ENCODE measurements around the gene PLCB2.

PLCB2 gene

GRCh38 chr15:40287968-40288367, 19.8 kb downstream of the PLCB2 start:
- TF ChIP-seq TAF1 (IDR thresholded peaks at IDR 0.05; ENCODE audit: low read depth) (no peak), RAD21 (IDR thresholded peaks at IDR 0.05; ENCODE audit: low read depth) (no peak), CREB1 (IDR thresholded peaks at IDR 0.05; ENCODE audit: low read depth) (no peak), YY1 (IDR thresholded peaks at IDR 0.05; ENCODE audit: low read depth) (no peak), CEBPB (IDR thresholded peaks at IDR 0.05) (no peak), USF1 (IDR thresholded peaks at IDR 0.05) (no peak), ZBTB7A (IDR thresholded peaks at IDR 0.05; ENCODE audit: low read depth) (no peak), EGR1 (IDR thresholded peaks at IDR 0.05) (no peak), TEAD4 (IDR thresholded peaks at IDR 0.05) (no peak)
- TF ChIP-seq, protein P1, sequence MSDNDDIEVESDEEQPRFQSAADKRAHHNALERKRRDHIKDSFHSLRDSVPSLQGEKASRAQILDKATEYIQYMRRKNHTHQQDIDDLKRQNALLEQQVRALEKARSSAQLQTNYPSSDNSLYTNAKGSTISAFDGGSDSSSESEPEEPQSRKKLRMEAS (IDR thresholded peaks at IDR 0.05): no peak

DNA sequence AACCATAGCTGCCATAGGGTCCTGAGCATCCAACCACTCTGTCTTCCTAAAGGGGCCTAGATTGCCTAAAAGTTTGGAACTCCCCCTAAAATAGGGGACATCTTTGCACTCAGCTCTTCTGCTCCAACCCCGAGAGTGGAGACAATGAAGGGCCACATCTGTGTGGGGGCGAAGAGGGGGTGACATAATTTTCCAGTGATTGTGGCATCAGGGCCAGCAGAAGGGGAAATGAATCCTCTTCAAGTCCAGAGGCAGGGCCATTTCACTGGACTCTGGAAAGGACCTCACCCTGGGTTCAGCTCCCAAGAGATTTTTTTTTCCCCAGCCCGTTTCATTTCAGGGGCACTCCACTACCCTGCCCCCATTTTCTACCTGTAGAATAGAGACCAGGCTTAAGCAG, 20.2 kb downstream of the PLCB2 start:
- TF ChIP-seq TCF12 (IDR thresholded peaks at IDR 0.05; ENCODE audit: low read depth) (no peak), ZBTB7A (IDR thresholded peaks at IDR 0.05; ENCODE audit: low read depth) (no peak), YY1 (IDR thresholded peaks at IDR 0.05; ENCODE audit: low read depth) (no peak), EGR1 (IDR thresholded peaks at IDR 0.05) (no peak), CREB1 (IDR thresholded peaks at IDR 0.05; ENCODE audit: low read depth) (no peak), NFIC (IDR thresholded peaks at IDR 0.05) (no peak), TAF1 (IDR thresholded peaks at IDR 0.05; ENCODE audit: low read depth) (no peak), CEBPB (IDR thresholded peaks at IDR 0.05) (no peak), USF1 (IDR thresholded peaks at IDR 0.05) (no peak), EP300 (IDR thresholded peaks at IDR 0.05; ENCODE audit: borderline replicate concordance) (no peak), RAD21 (IDR thresholded peaks at IDR 0.05; ENCODE audit: low read depth) (no peak), FOXM1 (IDR thresholded peaks at IDR 0.05; ENCODE audit: borderline replicate concordance, low read depth) (no peak), TEAD4 (IDR thresholded peaks at IDR 0.05) (no peak)
- TF ChIP-seq, protein P1 (IDR thresholded peaks at IDR 0.05): no peak
- TF ChIP-seq, protein P2, sequence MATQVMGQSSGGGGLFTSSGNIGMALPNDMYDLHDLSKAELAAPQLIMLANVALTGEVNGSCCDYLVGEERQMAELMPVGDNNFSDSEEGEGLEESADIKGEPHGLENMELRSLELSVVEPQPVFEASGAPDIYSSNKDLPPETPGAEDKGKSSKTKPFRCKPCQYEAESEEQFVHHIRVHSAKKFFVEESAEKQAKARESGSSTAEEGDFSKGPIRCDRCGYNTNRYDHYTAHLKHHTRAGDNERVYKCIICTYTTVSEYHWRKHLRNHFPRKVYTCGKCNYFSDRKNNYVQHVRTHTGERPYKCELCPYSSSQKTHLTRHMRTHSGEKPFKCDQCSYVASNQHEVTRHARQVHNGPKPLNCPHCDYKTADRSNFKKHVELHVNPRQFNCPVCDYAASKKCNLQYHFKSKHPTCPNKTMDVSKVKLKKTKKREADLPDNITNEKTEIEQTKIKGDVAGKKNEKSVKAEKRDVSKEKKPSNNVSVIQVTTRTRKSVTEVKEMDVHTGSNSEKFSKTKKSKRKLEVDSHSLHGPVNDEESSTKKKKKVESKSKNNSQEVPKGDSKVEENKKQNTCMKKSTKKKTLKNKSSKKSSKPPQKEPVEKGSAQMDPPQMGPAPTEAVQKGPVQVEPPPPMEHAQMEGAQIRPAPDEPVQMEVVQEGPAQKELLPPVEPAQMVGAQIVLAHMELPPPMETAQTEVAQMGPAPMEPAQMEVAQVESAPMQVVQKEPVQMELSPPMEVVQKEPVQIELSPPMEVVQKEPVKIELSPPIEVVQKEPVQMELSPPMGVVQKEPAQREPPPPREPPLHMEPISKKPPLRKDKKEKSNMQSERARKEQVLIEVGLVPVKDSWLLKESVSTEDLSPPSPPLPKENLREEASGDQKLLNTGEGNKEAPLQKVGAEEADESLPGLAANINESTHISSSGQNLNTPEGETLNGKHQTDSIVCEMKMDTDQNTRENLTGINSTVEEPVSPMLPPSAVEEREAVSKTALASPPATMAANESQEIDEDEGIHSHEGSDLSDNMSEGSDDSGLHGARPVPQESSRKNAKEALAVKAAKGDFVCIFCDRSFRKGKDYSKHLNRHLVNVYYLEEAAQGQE (IDR thresholded peaks at IDR 0.05; ENCODE audit: low read depth): no peak

DNA sequence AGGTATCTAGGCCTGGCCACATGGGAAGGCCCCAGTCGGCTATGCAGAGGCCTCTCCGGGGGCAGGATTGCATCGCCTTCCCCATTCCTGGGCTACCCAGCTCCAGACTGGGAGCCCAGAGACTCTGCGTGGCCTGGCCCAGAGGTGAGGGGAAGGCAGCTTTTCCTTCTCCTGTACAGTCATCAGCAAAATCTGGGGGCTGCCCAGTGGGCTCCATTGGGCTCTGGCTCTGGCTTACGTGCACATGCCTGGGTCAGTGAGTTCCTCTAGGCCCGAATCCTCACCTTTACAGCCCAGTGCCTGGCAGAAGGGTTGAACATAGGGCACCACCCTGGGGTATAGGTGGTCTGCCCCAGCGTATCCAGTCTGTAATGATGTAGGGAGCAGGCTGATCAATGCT, 20.9 kb downstream of the PLCB2 start:
- TF ChIP-seq NFIC (IDR thresholded peaks at IDR 0.05): no peak
- TF ChIP-seq, protein P1 (IDR thresholded peaks at IDR 0.05): no peak

DNA sequence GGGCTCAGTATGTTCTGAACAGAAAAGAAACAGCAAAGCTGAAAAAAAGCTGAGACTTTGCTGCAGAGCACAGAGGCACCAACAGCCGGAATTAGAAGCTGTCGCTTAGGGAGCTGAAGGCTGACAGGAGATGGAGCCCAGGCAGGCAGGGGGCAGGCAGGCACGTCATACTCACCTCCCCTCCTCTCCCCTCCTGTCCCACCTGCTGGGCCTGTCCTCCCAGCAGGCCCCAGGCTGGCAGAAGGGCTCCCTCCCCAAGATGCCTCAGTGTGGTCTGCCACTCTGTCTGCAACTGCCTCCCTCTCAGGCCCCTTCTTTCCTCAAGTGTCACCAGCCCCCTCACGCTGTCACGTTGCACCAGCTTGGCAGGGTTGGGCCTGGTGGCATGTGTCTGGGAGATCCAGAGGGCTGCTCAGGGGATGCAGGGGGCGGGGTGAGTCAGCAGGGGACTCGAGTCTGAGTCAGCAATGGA, 21.6 kb downstream of the PLCB2 start:
- TF ChIP-seq, protein P2 (IDR thresholded peaks at IDR 0.05; ENCODE audit: low read depth): no peak
- TF ChIP-seq YY1 (IDR thresholded peaks at IDR 0.05; ENCODE audit: low read depth): no peak
- TF ChIP-seq EGR1 (IDR thresholded peaks at IDR 0.05): no peak
- no peak for TF ChIP-seq TAF1 (IDR thresholded peaks at IDR 0.05; ENCODE audit: low read depth)
- TF ChIP-seq NFIC (IDR thresholded peaks at IDR 0.05): no peak
- TF ChIP-seq TEAD4 (IDR thresholded peaks at IDR 0.05): no peak
- TF ChIP-seq FOXM1 (IDR thresholded peaks at IDR 0.05; ENCODE audit: borderline replicate concordance, low read depth): no peak
- TF ChIP-seq EP300 (IDR thresholded peaks at IDR 0.05; ENCODE audit: borderline replicate concordance): no peak
- TF ChIP-seq, protein P1 (IDR thresholded peaks at IDR 0.05): no peak
- TF ChIP-seq TCF12 (IDR thresholded peaks at IDR 0.05; ENCODE audit: low read depth): no peak
- TF ChIP-seq RAD21 (IDR thresholded peaks at IDR 0.05; ENCODE audit: low read depth): no peak
- no peak for TF ChIP-seq CREB1 (IDR thresholded peaks at IDR 0.05; ENCODE audit: low read depth)
- TF ChIP-seq CEBPB (IDR thresholded peaks at IDR 0.05): no peak

GRCh38 chr15:40285554-40286011, 22.2 kb downstream of the PLCB2 start:
- no peak for TF ChIP-seq RAD21 (IDR thresholded peaks at IDR 0.05; ENCODE audit: low read depth)
- no peak for TF ChIP-seq EGR1 (IDR thresholded peaks at IDR 0.05)
- no peak for TF ChIP-seq NFIC (IDR thresholded peaks at IDR 0.05)
- TF ChIP-seq USF1 (IDR thresholded peaks at IDR 0.05): no peak
- TF ChIP-seq YY1 (IDR thresholded peaks at IDR 0.05; ENCODE audit: low read depth): no peak
- TF ChIP-seq, protein P1 (IDR thresholded peaks at IDR 0.05): no peak
- no peak for TF ChIP-seq TAF1 (IDR thresholded peaks at IDR 0.05; ENCODE audit: low read depth)
- TF ChIP-seq FOXM1 (IDR thresholded peaks at IDR 0.05; ENCODE audit: borderline replicate concordance, low read depth): no peak
- TF ChIP-seq TEAD4 (IDR thresholded peaks at IDR 0.05): no peak
- no peak for TF ChIP-seq CEBPB (IDR thresholded peaks at IDR 0.05)
- TF ChIP-seq EP300 (IDR thresholded peaks at IDR 0.05; ENCODE audit: borderline replicate concordance): no peak
- TF ChIP-seq ZBTB7A (IDR thresholded peaks at IDR 0.05; ENCODE audit: low read depth): no peak
- TF ChIP-seq CREB1 (IDR thresholded peaks at IDR 0.05; ENCODE audit: low read depth): no peak
- TF ChIP-seq TCF12 (IDR thresholded peaks at IDR 0.05; ENCODE audit: low read depth): no peak
- TF ChIP-seq, protein P2 (IDR thresholded peaks at IDR 0.05; ENCODE audit: low read depth): no peak
